HG03280 (cell line): Measurements from ENCODE around the gene LUC7L2.
"Not testable (repeated sequence)": the region's sequence is repeated elsewhere in the genome, so short reads cannot be mapped to it uniquely, and the experiment has no call there.

Source experiments
- ATAC-seq: cut with Tn5 transposase; IDR thresholded peaks from one replicate; pipeline ENCODE4 v1.9.1; 2021; ENCODE audit warnings: mild to moderate bottlenecking, moderate library complexity; ENCODE audit not compliant: unreplicated experiment

LUC7L2 gene

GRCh38 chr7:139354729-139355128 is 5.0 kb upstream of the LUC7L2 start:
- no peak for ATAC-seq

- no peak for ATAC-seq
These were observed 4.4 kb upstream of the LUC7L2 start for GRCh38 chr7:139355320-139355719.

- not testable (repeated sequence) for ATAC-seq
These were observed 1.8 kb upstream of the LUC7L2 start for GRCh38 chr7:139357729-139358506.

GRCh38 chr7:139358541-139359365 is 941 bp upstream of the LUC7L2 start:
- ATAC-seq: peak; percentile 11

- ATAC-seq: peak; percentile 74
These were observed 685 bp downstream of the LUC7L2 start for GRCh38 chr7:139360210-139360947.

- ATAC-seq: no peak
These were observed 1.2 kb downstream of the LUC7L2 start for GRCh38 chr7:139360948-139361307.

- no peak for ATAC-seq
These were observed 1.8 kb downstream of the LUC7L2 start for GRCh38 chr7:139361523-139361922.

GRCh38 chr7:139362302-139362701 is 2.6 kb downstream of the LUC7L2 start:
- ATAC-seq: no peak

GRCh38 chr7:139362981-139363380 is 3.3 kb downstream of the LUC7L2 start:
- ATAC-seq: no peak

- ATAC-seq: no peak
These were observed 5.6 kb downstream of the LUC7L2 start for GRCh38 chr7:139365336-139365735.

GRCh38 chr7:139366400-139366799 is 6.7 kb downstream of the LUC7L2 start:
- ATAC-seq: no peak

- ATAC-seq: no peak
These were observed 7.9 kb downstream of the LUC7L2 start for GRCh38 chr7:139367438-139368155.

- no peak for ATAC-seq
These were observed 10.7 kb downstream of the LUC7L2 start for GRCh38 chr7:139370301-139370942.

- no peak for ATAC-seq
These were observed 11.2 kb downstream of the LUC7L2 start for GRCh38 chr7:139370943-139371313.

GRCh38 chr7:139374246-139374645 is 14.6 kb downstream of the LUC7L2 start:
- ATAC-seq: no peak

- no peak for ATAC-seq
These were observed 22.7 kb downstream of the LUC7L2 start for GRCh38 chr7:139382439-139382838.

- ATAC-seq: no peak
These were observed 24.9 kb downstream of the LUC7L2 start for GRCh38 chr7:139384611-139385010.

GRCh38 chr7:139387594-139387993 is 27.9 kb downstream of the LUC7L2 start:
- no peak for ATAC-seq

- ATAC-seq: no peak
These were observed 29.4 kb downstream of the LUC7L2 start for GRCh38 chr7:139389091-139389490.

GRCh38 chr7:139389774-139390173 is 30.1 kb downstream of the LUC7L2 start:
- ATAC-seq: no peak
